Measurements from ENCODE around the gene DOK5.

DOK5 gene

DNA sequence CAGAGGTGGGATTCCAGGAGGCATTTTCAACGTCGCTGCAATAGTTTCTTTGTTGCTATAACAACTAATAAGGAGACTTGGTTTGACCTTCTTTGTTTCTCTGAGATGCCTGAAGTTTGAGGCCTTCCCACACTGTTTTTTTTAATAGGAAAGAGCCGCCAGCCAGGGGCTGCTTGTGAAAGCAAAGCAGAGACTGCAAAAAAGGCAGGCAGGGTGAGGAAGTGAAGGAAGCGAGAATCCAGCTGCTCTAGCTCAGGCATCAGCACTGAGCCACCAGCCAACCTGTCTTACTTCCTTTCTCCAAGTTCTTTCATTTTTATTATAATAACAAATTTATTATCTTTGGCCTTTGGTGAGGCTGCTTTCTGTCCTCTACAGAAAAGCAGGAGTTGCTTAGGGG, 179.1 kb downstream of the DOK5 start:
- no peak overlapping the region for H2AFZ ChIP-seq (ENCODE audit: low read depth, low read length)
- H3K9ac ChIP-seq (ENCODE audit: low read depth, low read length), result no peak overlapping the region
- H3K4me3 ChIP-seq (ENCODE audit: low read depth in 1 of 2, low read length in 2 of 2), result no peak overlapping the region
- H3K9me3 ChIP-seq (ENCODE audit: insufficient read depth, low read length, severe bottlenecking), result no peaks in the 10 kb centered on the region
- no peaks in the 10 kb centered on the region for H3K79me2 ChIP-seq (ENCODE audit: insufficient read depth, low read length)
- DNase-seq (no peak), ATAC-seq (ENCODE audit: insufficient read depth, low read depth) (no peak)
- TF ChIP-seq EZH2 (IDR thresholded peaks at IDR 0.05; ENCODE audit: borderline replicate concordance, low read depth, low read length, severe bottlenecking), result no peak
- TF ChIP-seq, protein P1, sequence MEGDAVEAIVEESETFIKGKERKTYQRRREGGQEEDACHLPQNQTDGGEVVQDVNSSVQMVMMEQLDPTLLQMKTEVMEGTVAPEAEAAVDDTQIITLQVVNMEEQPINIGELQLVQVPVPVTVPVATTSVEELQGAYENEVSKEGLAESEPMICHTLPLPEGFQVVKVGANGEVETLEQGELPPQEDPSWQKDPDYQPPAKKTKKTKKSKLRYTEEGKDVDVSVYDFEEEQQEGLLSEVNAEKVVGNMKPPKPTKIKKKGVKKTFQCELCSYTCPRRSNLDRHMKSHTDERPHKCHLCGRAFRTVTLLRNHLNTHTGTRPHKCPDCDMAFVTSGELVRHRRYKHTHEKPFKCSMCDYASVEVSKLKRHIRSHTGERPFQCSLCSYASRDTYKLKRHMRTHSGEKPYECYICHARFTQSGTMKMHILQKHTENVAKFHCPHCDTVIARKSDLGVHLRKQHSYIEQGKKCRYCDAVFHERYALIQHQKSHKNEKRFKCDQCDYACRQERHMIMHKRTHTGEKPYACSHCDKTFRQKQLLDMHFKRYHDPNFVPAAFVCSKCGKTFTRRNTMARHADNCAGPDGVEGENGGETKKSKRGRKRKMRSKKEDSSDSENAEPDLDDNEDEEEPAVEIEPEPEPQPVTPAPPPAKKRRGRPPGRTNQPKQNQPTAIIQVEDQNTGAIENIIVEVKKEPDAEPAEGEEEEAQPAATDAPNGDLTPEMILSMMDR (IDR thresholded peaks at IDR 0.05; ENCODE audit: borderline replicate concordance, extremely low read depth, low read length, poor library complexity, severe bottlenecking), result no peak
- no peaks in the 10 kb centered on the region for H4K20me1 ChIP-seq (ENCODE audit: insufficient read depth, low read length)
- no peaks in the 10 kb centered on the region for H3K36me3 ChIP-seq (ENCODE audit: insufficient read depth, low read length)
- H3K4me1 ChIP-seq (ENCODE audit: insufficient read depth, low read length), result no peaks in the 10 kb centered on the region
- no peak overlapping the region for H3K4me2 ChIP-seq (ENCODE audit: insufficient read depth, low read length)
- no peak overlapping the region for H3K27ac ChIP-seq (ENCODE audit: low read length)
- H3K27me3 ChIP-seq (ENCODE audit: insufficient read depth, low read length, poor library complexity), result peaks cover 14% of the 10 kb centered on the region

DNA sequence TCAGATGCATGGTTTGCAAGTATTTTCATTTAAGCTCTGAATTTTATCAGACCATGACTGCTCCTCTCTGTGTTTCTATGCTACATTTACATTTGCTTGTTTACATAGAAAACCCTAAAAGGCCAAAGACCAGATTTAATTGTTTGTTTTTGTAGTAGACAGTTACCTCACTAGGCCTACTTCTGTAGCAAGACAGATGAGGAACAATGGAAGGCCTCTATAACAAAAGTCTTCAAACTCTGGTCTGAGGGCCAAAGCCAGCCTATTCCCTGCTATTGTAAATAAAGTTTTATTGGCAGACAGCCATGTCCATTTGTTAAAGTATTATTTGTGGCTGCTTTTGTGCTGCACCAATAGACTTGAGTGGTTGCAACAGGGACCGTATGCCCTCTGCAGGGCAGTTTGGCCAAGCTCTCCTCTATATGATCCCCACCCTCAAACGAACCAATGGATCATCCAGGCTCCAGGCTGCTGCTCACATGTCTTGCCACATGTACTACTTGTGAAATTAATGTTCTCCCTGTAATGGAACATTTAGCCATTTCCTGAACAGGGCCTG, 182.0 kb downstream of the DOK5 start:
- no peak overlapping the region for H3K4me3 ChIP-seq (ENCODE audit: low read depth in 1 of 2, low read length in 2 of 2)
- peaks cover 12% of the 10 kb centered on the region for H3K27me3 ChIP-seq (ENCODE audit: insufficient read depth, low read length, poor library complexity)
- ATAC-seq (ENCODE audit: insufficient read depth, low read depth) (no peak), DNase-seq (no peak)
- no peak overlapping the region for H3K27ac ChIP-seq (ENCODE audit: low read length)
- no peaks in the 10 kb centered on the region for H3K79me2 ChIP-seq (ENCODE audit: insufficient read depth, low read length)
- no peak overlapping the region for H3K4me2 ChIP-seq (ENCODE audit: insufficient read depth, low read length)
- no peak overlapping the region for H2AFZ ChIP-seq (ENCODE audit: low read depth, low read length)
- no peaks in the 10 kb centered on the region for H4K20me1 ChIP-seq (ENCODE audit: insufficient read depth, low read length)
- no peaks in the 10 kb centered on the region for H3K4me1 ChIP-seq (ENCODE audit: insufficient read depth, low read length)
- H3K36me3 ChIP-seq (ENCODE audit: insufficient read depth, low read length), result no peaks in the 10 kb centered on the region
- no peak overlapping the region for H3K9ac ChIP-seq (ENCODE audit: low read depth, low read length)
- H3K9me3 ChIP-seq (ENCODE audit: insufficient read depth, low read length, severe bottlenecking), result no peaks in the 10 kb centered on the region
- TF ChIP-seq, protein P1 (IDR thresholded peaks at IDR 0.05; ENCODE audit: borderline replicate concordance, extremely low read depth, low read length, poor library complexity, severe bottlenecking), result no peak
- no peak for TF ChIP-seq EZH2 (IDR thresholded peaks at IDR 0.05; ENCODE audit: borderline replicate concordance, low read depth, low read length, severe bottlenecking)

DNA sequence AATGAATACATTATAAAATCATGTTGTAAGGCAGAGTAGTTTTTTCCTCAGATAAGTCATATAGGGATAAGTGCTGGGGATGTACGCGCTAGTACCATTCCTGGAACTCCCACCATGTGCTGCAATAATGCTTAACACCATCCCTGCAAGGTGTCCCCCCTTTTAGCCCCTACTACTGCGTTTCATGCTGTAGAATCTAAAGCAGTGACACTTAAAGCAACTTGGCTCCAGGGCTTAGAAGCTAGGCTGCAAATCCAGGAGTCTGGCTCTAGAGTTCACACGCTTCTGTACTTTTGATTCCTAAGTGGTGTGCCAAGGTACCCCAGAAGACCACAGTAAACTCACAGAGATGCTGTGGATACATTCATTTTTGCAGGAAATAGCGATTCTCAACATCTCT, 183.1 kb downstream of the DOK5 start:
- H4K20me1 ChIP-seq (ENCODE audit: insufficient read depth, low read length), result no peaks in the 10 kb centered on the region
- no peaks in the 10 kb centered on the region for H3K4me1 ChIP-seq (ENCODE audit: insufficient read depth, low read length)
- H3K36me3 ChIP-seq (ENCODE audit: insufficient read depth, low read length), result no peaks in the 10 kb centered on the region
- no peaks in the 10 kb centered on the region for H3K9me3 ChIP-seq (ENCODE audit: insufficient read depth, low read length, severe bottlenecking)
- no peak overlapping the region for H3K4me3 ChIP-seq (ENCODE audit: low read depth in 1 of 2, low read length in 2 of 2)
- peaks cover 12% of the 10 kb centered on the region for H3K27me3 ChIP-seq (ENCODE audit: insufficient read depth, low read length, poor library complexity)
- DNase-seq, result no peak
- no peak overlapping the region for H3K4me2 ChIP-seq (ENCODE audit: insufficient read depth, low read length)
- no peaks in the 10 kb centered on the region for H3K79me2 ChIP-seq (ENCODE audit: insufficient read depth, low read length)
- H3K27ac ChIP-seq (ENCODE audit: low read length), result no peak overlapping the region
- no peak overlapping the region for H2AFZ ChIP-seq (ENCODE audit: low read depth, low read length)
- TF ChIP-seq, protein P1 (IDR thresholded peaks at IDR 0.05; ENCODE audit: borderline replicate concordance, extremely low read depth, low read length, poor library complexity, severe bottlenecking), result no peak
- no peak for TF ChIP-seq EZH2 (IDR thresholded peaks at IDR 0.05; ENCODE audit: borderline replicate concordance, low read depth, low read length, severe bottlenecking)
- no peak overlapping the region for H3K9ac ChIP-seq (ENCODE audit: low read depth, low read length)
- ATAC-seq (ENCODE audit: insufficient read depth, low read depth), result no peak

DNA sequence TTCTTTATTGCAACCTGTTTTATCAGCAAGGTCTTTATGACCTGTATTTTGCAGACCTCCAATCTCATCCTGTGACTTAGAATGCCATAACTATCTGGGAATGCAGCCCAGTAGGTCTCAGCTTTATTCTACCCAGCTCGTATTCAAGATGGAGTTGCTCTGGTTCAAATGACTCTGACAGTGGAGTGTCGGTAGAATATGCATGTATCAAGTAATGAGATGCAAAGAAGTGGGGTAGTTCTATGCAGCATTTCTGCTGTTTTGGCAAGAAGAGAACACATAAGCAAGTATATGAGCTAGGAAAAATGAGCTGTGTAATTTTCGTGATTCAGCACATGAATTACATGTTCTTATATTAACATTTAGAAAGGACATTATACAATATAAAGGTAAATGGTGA, 185.9 kb downstream of the DOK5 start:
- no peak overlapping the region for H3K4me3 ChIP-seq (ENCODE audit: low read depth in 1 of 2, low read length in 2 of 2)
- no peak overlapping the region for H3K4me2 ChIP-seq (ENCODE audit: insufficient read depth, low read length)
- H3K79me2 ChIP-seq (ENCODE audit: insufficient read depth, low read length), result no peaks in the 10 kb centered on the region
- H3K9me3 ChIP-seq (ENCODE audit: insufficient read depth, low read length, severe bottlenecking), result no peaks in the 10 kb centered on the region
- no peak overlapping the region for H2AFZ ChIP-seq (ENCODE audit: low read depth, low read length)
- peaks cover 15% of the 10 kb centered on the region for H3K27me3 ChIP-seq (ENCODE audit: insufficient read depth, low read length, poor library complexity)
- TF ChIP-seq, protein P1 (IDR thresholded peaks at IDR 0.05; ENCODE audit: borderline replicate concordance, extremely low read depth, low read length, poor library complexity, severe bottlenecking), result no peak
- no peak for TF ChIP-seq EZH2 (IDR thresholded peaks at IDR 0.05; ENCODE audit: borderline replicate concordance, low read depth, low read length, severe bottlenecking)
- H3K36me3 ChIP-seq (ENCODE audit: insufficient read depth, low read length), result no peaks in the 10 kb centered on the region
- H3K9ac ChIP-seq (ENCODE audit: low read depth, low read length), result no peak overlapping the region
- no peaks in the 10 kb centered on the region for H4K20me1 ChIP-seq (ENCODE audit: insufficient read depth, low read length)
- H3K27ac ChIP-seq (ENCODE audit: low read length), result no peak overlapping the region
- no peaks in the 10 kb centered on the region for H3K4me1 ChIP-seq (ENCODE audit: insufficient read depth, low read length)
- ATAC-seq (ENCODE audit: insufficient read depth, low read depth), result no peak
- DNase-seq, result no peak
